Central memory CD8-positive, alpha-beta T cell (primary cell): ENCODE results near the gene ATXN7L1.
A peak's percentile ranks its signal among the peaks of the same experiment; 100 is the strongest.

Experiments
- ATAC-seq: fragments of 150-1000 bp; cut with Tn5 transposase; replicated peaks from 2 replicates; pipeline ENCODE4 v1.10.0; 2022; ENCODE audit warnings: mild to moderate bottlenecking, moderate FRiP score, moderate number of reproducible peaks; ENCODE audit not compliant: poor library complexity, severe bottlenecking; ENCODE audit errors: extremely low read depth
- DNase-seq, 2 donors: peaks; one replicate each; pipeline ENCODE4 v3.0.0; 2021; ENCODE audit warnings: low spot score in 2 of 2
- H3K27ac Mint-ChIP-seq: one replicate; pipeline ENCODE4 v1.8.0; 2022; ENCODE audit warnings: low read depth, mild to moderate bottlenecking, moderate library complexity, mixed read lengths
- H3K27me3 Mint-ChIP-seq: one replicate; pipeline ENCODE4 v1.8.0; 2022; ENCODE audit warnings: mixed read lengths
- H3K36me3 Mint-ChIP-seq: one replicate; pipeline ENCODE4 v1.8.0; 2022; ENCODE audit warnings: mild to moderate bottlenecking, moderate library complexity, mixed read lengths; ENCODE audit not compliant: insufficient read depth
- H3K4me1 Mint-ChIP-seq: one replicate; pipeline ENCODE4 v1.8.0; 2022; ENCODE audit warnings: mixed read lengths
- H3K4me3 Mint-ChIP-seq: one replicate; pipeline ENCODE4 v1.8.0; 2022; ENCODE audit warnings: mild to moderate bottlenecking, moderate library complexity, mixed read lengths
- H3K9me3 Mint-ChIP-seq: one replicate; pipeline ENCODE4 v1.8.0; 2022; ENCODE audit warnings: mixed read lengths

Gene ATXN7L1

DNA sequence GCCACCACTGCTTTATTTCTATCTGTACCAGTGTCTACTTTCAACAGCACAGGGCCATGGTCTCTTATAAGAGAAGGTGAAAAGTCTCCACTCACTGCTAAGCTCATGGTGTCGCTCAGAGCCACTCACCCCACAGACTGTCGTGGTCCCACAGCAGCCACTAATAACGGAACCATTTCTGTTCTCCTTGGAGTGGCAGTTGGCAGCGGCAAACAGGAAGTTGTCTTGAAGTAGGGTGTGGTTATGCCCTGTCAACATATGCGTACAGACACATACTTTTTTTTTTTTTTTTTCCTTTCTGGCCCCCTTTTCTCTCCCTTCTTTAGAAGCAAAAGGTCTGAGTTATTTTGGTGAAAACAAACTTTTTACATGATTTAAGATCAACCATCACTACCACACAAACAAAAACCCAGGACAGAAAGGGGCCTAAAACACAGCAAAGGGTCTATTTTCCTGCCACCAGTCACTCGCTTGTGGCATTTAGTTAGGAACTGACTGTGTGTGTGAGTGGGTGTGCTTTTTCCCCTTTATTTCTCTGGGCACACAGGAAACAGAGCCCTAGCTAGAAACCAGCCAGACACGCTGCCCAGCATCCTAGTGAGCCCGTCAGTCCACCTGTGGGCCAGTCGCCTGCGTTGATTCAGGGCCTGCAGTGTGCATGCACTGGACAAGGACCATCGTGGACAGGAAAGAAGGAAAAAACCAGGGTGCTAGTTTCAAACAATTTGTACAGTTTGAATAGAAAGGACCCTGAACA, 198.4 kb downstream of the ATXN7L1 start:
- no peaks in the 10 kb centered on the region for H3K27me3 Mint-ChIP-seq
- peak; percentile 40 to 66 for DNase-seq
- H3K4me3 Mint-ChIP-seq: peak overlapping the region; percentile 65
- H3K9me3 Mint-ChIP-seq: no peaks in the 10 kb centered on the region
- peak; percentile 73 for ATAC-seq
- peak overlapping the region; percentile 92 for H3K27ac Mint-ChIP-seq
- H3K4me1 Mint-ChIP-seq: peaks cover 80% of the 10 kb centered on the region
- H3K36me3 Mint-ChIP-seq: peaks cover 16% of the 10 kb centered on the region

- H3K4me1 Mint-ChIP-seq: peaks cover 74% of the 10 kb centered on the region
- DNase-seq: no peak
Observed at GRCh38 chr7:105677410-105677730, 199.0 kb downstream of the ATXN7L1 start.

GRCh38 chr7:105675934-105676371, 200.4 kb downstream of the ATXN7L1 start:
- Mint-ChIP-seq H3K9me3 (no peaks in the 10 kb centered on the region), H3K27me3 (no peaks in the 10 kb centered on the region), H3K4me3 (peak overlapping the region; percentile 40), H3K27ac (peak overlapping the region; percentile 92), H3K4me1 (peaks cover 63% of the 10 kb centered on the region), H3K36me3 (peaks cover 18% of the 10 kb centered on the region)
- DNase-seq (peak; percentile 61 to 79), ATAC-seq (peak; percentile 90)

More at GRCh38 chr7:105677410-105677730, 199.0 kb downstream of the ATXN7L1 start:
- Mint-ChIP-seq H3K9me3 (no peaks in the 10 kb centered on the region), H3K4me3 (peak overlapping the region; percentile 65), H3K27me3 (no peaks in the 10 kb centered on the region), H3K27ac (peak overlapping the region; percentile 92), H3K36me3 (peaks cover 18% of the 10 kb centered on the region)
- no peak for ATAC-seq

DNA sequence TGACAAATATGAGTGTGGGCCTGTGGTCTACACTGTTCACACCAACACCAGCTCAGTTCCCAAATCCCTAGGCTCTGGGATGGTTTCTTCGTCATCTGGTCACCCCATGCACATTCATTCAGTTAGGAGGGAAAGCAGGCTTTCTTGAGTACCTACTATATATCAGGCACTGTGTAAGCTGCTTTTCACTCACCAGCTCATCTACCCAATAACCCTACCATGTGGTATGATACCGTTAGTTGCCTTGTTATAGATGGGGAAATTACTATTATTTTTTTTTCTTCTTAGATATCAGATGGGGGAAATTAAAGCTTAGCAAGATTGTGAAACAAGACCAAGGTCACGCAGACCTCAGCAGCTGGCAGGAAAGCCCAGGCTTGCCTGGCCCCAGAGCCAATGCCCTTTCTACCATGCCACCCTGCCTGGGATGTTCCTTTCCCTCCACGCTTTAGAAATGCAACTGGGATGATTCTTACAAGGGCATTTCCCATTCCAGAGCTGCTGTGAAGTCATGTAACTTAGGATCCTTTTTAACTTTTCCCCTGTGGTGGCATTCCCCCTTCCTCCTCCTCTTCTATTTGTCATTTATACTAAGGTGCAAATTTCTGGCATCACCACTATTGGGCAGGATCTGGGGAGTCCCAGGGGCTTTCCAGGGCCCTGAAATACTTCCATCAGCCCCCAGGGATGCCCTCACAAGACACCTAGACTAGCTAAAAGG, 202.0 kb downstream of the ATXN7L1 start:
- Mint-ChIP-seq H3K9me3 (no peaks in the 10 kb centered on the region), H3K4me1 (peaks cover 56% of the 10 kb centered on the region), H3K27me3 (no peaks in the 10 kb centered on the region), H3K27ac (peak overlapping the region; percentile 92), H3K36me3 (peaks cover 19% of the 10 kb centered on the region), H3K4me3 (no peak overlapping the region)
- DNase-seq: no peak
- no peak for ATAC-seq

DNA sequence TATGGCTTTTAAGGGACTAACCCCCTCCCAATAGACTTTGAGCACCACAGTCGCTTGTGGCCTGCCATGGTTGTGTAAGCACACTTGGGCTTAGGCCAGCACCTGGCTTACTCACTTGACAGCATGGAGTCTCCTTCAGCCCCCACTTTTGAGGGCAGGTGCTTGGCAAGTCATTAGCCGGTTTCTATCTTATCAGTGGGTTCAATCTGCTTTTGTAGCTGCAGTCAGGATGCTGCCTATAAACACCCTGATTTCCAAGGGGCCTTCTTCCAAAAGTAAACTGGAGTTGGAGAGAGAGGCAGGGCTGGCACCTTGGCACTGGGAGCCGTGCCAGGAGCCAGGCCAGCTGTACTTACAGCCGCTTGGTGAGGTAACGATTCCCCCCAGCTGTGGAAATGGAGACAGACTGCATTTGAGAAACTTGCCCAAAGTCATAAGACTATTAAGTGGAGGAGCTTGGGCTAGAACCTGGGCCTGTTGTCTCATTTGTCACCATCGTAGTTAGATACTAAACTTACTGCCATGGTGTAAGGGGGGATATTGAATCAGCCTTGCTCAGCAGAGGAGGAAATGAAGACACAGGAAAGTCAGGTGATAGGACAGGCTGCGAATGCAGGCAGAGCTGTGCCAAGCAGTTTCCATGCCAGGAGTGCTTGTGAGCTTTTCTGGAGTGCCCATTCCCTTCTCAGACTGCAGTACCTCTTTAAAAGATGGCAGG, 202.9 kb downstream of the ATXN7L1 start:
- H3K9me3 Mint-ChIP-seq: no peaks in the 10 kb centered on the region
- no peaks in the 10 kb centered on the region for H3K27me3 Mint-ChIP-seq
- ATAC-seq (no peak), DNase-seq (no peak)
- peaks cover 48% of the 10 kb centered on the region for H3K4me1 Mint-ChIP-seq
- no peak overlapping the region for H3K4me3 Mint-ChIP-seq
- peaks cover 15% of the 10 kb centered on the region for H3K36me3 Mint-ChIP-seq
- H3K27ac Mint-ChIP-seq: peak overlapping the region; percentile 92

DNA sequence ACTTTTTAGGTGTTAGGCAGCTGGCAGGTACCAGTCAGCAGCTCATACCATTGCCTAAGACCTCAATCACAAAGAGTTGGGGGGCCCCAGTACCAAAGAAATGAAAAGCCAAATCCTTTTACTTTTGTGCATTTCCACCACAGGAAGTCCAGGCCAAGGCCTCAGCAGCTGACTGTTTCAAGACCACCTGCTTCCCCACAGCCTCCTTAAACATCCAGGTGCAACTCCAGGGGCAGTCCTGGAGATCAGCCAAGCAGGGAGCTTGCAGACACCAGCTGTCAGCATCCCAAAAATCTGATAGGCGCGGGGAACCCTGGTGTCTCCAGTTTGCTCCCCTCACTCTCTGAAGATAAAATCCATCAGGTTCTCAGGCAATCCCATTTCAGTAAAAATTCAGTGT, 203.6 kb downstream of the ATXN7L1 start:
- ATAC-seq (no peak), DNase-seq (no peak)
- Mint-ChIP-seq H3K36me3 (peaks cover 14% of the 10 kb centered on the region), H3K4me3 (no peak overlapping the region), H3K4me1 (peaks cover 41% of the 10 kb centered on the region), H3K9me3 (no peaks in the 10 kb centered on the region), H3K27me3 (no peaks in the 10 kb centered on the region), H3K27ac (peak overlapping the region; percentile 41)

GRCh38 chr7:105666324-105666723, 210.1 kb downstream of the ATXN7L1 start:
- no peak for DNase-seq
- Mint-ChIP-seq H3K27ac (peak overlapping the region; percentile 22), H3K36me3 (peaks cover 22% of the 10 kb centered on the region), H3K4me1 (no peaks in the 10 kb centered on the region), H3K4me3 (no peak overlapping the region), H3K27me3 (no peaks in the 10 kb centered on the region), H3K9me3 (no peaks in the 10 kb centered on the region)
- ATAC-seq: no peak

DNA sequence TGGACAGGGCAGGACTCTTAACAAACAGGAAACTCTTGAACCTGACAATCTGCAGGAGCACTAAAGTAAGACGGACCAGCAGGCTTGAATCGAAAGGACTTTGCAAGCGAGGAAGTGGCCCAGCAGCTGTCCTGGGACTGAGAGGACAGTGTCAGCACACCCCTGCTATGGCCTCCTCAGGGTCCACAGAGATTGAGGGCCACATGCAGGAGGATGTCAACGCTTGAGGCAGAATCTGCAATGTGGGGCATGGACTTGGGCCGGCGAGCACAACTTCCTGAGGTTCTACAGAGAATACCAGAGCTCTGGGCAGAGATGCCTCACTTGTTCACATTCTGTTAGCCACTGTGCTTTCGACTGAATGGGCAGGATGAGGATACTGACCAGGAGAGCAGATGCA, 210.7 kb downstream of the ATXN7L1 start:
- Mint-ChIP-seq H3K4me3 (no peak overlapping the region), H3K27ac (no peak overlapping the region), H3K27me3 (no peaks in the 10 kb centered on the region), H3K36me3 (peaks cover 28% of the 10 kb centered on the region), H3K4me1 (no peaks in the 10 kb centered on the region), H3K9me3 (no peaks in the 10 kb centered on the region)
- DNase-seq (no peak), ATAC-seq (no peak)

DNA sequence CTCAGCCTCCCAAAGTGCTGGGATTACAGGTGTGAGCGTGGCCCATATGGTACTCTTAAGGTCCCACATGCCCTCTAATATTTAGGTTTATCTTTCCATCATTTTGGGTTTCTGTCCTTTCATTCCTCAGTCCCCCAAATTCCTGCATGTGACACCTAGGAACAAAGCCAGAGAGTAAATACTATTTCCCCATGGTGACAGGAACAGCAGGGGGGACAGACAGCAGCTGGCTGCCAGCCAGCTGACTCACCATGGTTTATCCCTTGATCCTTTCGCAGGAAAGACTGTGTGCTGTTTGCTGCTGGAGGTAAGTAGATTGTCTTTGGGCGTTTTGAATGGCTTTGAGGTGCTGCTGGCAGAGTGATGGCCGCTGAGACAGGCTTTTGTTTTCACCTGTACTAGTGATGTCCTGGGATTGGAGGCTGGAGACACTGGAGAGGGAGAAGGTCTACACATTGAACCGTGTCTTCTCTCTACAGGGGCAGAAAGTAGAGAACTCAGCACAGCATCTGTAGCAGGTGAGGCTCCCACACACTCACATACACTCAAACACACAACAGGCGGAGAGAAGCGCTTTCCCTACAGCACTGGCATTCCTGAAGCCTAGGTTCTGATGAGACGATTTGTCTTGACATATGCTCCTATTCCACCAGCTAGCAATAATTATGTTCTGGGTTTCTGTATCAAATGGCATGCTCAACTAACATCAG, 211.4 kb downstream of the ATXN7L1 start:
- Mint-ChIP-seq H3K9me3 (no peaks in the 10 kb centered on the region), H3K36me3 (peaks cover 28% of the 10 kb centered on the region), H3K4me1 (no peaks in the 10 kb centered on the region), H3K4me3 (no peak overlapping the region), H3K27me3 (no peaks in the 10 kb centered on the region), H3K27ac (no peak overlapping the region)
- DNase-seq: no peak
- ATAC-seq: no peak

DNA sequence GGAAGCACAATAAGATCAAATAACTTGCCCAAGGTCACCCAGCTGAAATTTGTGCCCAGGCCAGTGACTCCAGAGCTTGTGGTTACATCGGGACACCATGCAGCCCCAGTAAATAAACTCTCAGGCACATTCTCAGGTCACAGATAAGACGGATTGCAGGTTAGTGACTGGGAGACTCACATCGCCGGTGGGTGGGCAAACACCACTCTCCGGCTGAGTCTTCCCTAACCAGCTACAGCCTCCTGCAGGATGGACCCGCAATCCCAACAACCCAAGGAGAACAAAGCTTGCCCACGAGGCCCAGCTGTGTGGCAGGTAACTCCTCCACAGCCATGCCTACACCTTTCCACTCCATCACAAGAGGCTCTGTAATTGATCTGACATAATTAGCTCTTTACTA, 213.4 kb downstream of the ATXN7L1 start:
- H3K4me1 Mint-ChIP-seq: no peaks in the 10 kb centered on the region
- H3K27me3 Mint-ChIP-seq: no peaks in the 10 kb centered on the region
- peak overlapping the region; percentile 41 for H3K27ac Mint-ChIP-seq
- no peak for DNase-seq
- peaks cover 29% of the 10 kb centered on the region for H3K36me3 Mint-ChIP-seq
- H3K4me3 Mint-ChIP-seq: no peak overlapping the region
- ATAC-seq: no peak
- H3K9me3 Mint-ChIP-seq: no peaks in the 10 kb centered on the region

DNA sequence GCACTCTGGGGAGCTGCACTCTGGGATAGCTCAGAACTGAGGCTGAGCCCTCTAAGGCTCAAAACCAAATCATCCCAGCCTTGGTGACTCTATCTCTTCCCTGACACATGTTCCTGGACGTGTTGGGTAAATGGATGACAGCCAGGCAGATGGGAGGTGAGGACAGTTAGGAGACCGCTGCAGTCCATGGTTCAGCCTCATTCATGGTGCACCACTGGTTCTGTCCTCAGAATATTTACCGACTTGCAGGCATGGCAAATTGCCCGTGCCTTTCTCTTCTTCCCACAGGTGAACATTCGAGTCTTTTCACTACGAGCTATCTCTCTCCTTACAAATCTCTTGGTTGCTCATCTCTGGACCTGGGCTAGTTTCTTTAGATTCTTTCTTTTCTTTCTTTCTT, 214.8 kb downstream of the ATXN7L1 start:
- DNase-seq (no peak), ATAC-seq (no peak)
- peak overlapping the region; percentile 90 for H3K27ac Mint-ChIP-seq
- peaks cover 29% of the 10 kb centered on the region for H3K36me3 Mint-ChIP-seq
- no peaks in the 10 kb centered on the region for H3K9me3 Mint-ChIP-seq
- peaks cover 6% of the 10 kb centered on the region for H3K4me1 Mint-ChIP-seq
- H3K4me3 Mint-ChIP-seq: no peak overlapping the region
- H3K27me3 Mint-ChIP-seq: no peaks in the 10 kb centered on the region

DNA sequence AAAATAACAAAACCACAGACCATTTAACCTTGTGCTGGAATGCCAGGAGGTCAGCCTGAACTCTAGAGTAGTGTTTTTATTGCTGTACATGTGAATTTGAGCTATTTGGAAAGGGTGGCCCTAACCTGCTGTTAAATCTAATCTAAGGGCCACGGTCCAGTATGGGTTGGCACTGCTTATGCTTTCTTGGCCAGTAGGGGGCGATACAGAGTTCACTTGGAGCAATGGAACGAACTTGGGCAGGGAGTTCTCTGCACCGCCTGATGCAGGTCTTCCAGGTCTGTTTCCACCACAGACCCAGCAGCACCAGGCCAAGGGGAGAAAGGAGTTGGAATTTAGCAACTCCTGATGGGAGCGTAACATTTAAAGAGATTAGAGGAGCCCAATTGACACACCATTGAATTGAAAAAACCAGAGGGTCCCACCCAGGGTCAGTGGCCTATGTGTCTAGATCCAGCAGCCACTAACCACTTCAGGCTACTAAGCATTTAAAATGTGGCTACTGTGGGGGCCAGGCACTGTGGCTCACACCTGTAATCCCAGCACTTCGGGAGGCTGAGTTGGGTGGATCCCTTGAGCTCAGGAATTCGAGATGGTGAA, 219.4 kb downstream of the ATXN7L1 start:
- DNase-seq (peak; percentile 61 to 62), ATAC-seq (peak; percentile 76)
- Mint-ChIP-seq H3K9me3 (no peaks in the 10 kb centered on the region), H3K4me3 (no peak overlapping the region), H3K4me1 (peaks cover 12% of the 10 kb centered on the region), H3K27me3 (no peaks in the 10 kb centered on the region), H3K36me3 (peaks cover 23% of the 10 kb centered on the region), H3K27ac (no peak overlapping the region)
